Psoas muscle (tissue), 8 donors: ENCODE data around the gene B4GAT1. TPM values are rescaled to one million over a fixed set of nuclear protein-coding genes. Genes with fewer than 3 reads are reported as not detected.

Experiments
- ATAC-seq, 4 donors: fragments of 200-7000 bp; cut with Tn5 transposase; one replicate each; pipeline ENCODE4 v1.9.1; 2020; ENCODE audit warnings: moderate library complexity in 3 of 4, mild to moderate bottlenecking in 2 of 4
- DNase-seq, 2 donors: peaks; one replicate each; pipeline ENCODE4 v3.0.0-alpha.2; 2020
- H3K27ac ChIP-seq: fragments of 200-600 bp; one replicate; pipeline ENCODE4 v1.8.0; 2022
- H3K27me3 ChIP-seq, 3 donors: fragments of 200-600 bp in 1 of 3; one replicate each; pipeline versions ENCODE4 v1.6.1 to v1.8.0; 2013 to 2022; ENCODE audit warnings: low read length in 2 of 3, mild to moderate bottlenecking in 2 of 3, moderate library complexity in 1 of 3; ENCODE audit not compliant: insufficient read depth in 3 of 3
- H3K36me3 ChIP-seq, 2 donors: fragments of 200-600 bp in 1 of 2; one replicate each; pipeline versions ENCODE4 v1.6.1 to v1.8.0; 2013 to 2022; ENCODE audit warnings: low read depth in 1 of 2, mild to moderate bottlenecking in 1 of 2, moderate library complexity in 1 of 2; ENCODE audit not compliant: insufficient read depth in 1 of 2
- H3K4me1 ChIP-seq: fragments of 200-600 bp; one replicate; pipeline ENCODE4 v1.8.0; 2022
- H3K4me3 ChIP-seq: fragments of 200-600 bp; one replicate; pipeline ENCODE4 v1.8.0; 2022; ENCODE audit warnings: mild to moderate bottlenecking
- H3K9me3 ChIP-seq: fragments of 200-600 bp; one replicate; pipeline ENCODE4 v1.8.0; 2022
- WGBS, 3 donors: extraction: QIAGEN DNeasy Blood & Tissue Kit; methylation state at CpG; one replicate each; pipeline versions ENCODE4 v1.1.6 to v1.1.7; 2013; 5-methylcytosine and 5-hydroxymethylcytosine counted together
- intact Hi-C, 2 donors: fragments of 100-400 bp; cut with DNase I; formaldehyde crosslinking; loops; one replicate each; pipeline versions ENCODE4 v1.11.0 to v1.14.2; 2022
- polyA plus RNA-seq, 3 donors: library from polyadenylated mRNA; stranded (reverse); fragments of 200-250 nt; gene quantifications; one replicate each; pipeline ENCODE4 v1.2.3, GENCODE V29; 2013
- total RNA-seq, 4 donors: library from RNA; stranded (reverse); fragmentation: NEBNext Ultra II Directional in 2 of 4; extraction: Animal tissue kit (Norgen Biotek cat#: 25700) in 2 of 4; gene quantifications; one replicate each; pipeline versions ENCODE4 v1.2.1 to v1.2.4, GENCODE V29; 2021 to 2023
- TF ChIP-seq, protein P1 (sequence below): fragments of 200-600 bp; IDR thresholded peaks from one replicate; pipeline ENCODE4 v1.8.0; 2022; ENCODE audit warnings: antibody characterized with exemption
- donor health status: healthy with polysubstance abuse.
- donor health status: DM: no; HTN: no; CAD: no; lungs with moderate emphysema.
- donor health status: Bipolar disorder and iron deficiency.
- donor health status: healthy.
- donor health status: DM: yes; HTN: yes; CAD: no.
- donor health status: DM: no; HTN: no; CAD: no.
- donor health status: DM: no; HTN: no; CAD: no.
- donor health status: DM: yes; HTN: yes; CAD: no.

The B4GAT1 gene
- total and polyA plus RNA-seq, 7 donors, result 12.6 to 50.3 (median 19.4) TPM

DNA sequence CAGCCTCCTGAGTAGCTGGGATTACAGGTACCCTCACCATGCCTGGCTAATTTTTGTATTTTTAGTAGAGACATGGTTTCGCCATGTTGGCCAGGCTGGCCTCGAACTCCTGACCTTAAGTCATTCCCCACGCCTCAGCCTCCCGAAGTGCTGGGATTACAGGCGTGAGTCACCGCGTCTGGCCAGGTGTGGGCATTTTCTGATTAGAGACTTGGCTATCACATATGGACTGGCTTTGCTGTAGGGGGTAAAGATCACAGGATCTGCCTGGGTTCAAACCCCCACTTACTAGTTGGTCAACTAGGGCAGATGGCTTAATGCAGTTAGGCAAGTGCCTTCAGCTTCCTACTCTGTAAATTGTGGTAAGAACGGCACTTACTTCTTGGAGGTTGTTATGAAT, 37.1 kb downstream of the B4GAT1 start:
- peaks cover 0 to under 1% (median 0%) of the 10 kb centered on the region in 3 donors for H3K27me3 ChIP-seq
- H3K4me1 ChIP-seq, result no peaks in the 10 kb centered on the region
- no peak overlapping the region for H3K4me3 ChIP-seq
- TF ChIP-seq, protein P1, sequence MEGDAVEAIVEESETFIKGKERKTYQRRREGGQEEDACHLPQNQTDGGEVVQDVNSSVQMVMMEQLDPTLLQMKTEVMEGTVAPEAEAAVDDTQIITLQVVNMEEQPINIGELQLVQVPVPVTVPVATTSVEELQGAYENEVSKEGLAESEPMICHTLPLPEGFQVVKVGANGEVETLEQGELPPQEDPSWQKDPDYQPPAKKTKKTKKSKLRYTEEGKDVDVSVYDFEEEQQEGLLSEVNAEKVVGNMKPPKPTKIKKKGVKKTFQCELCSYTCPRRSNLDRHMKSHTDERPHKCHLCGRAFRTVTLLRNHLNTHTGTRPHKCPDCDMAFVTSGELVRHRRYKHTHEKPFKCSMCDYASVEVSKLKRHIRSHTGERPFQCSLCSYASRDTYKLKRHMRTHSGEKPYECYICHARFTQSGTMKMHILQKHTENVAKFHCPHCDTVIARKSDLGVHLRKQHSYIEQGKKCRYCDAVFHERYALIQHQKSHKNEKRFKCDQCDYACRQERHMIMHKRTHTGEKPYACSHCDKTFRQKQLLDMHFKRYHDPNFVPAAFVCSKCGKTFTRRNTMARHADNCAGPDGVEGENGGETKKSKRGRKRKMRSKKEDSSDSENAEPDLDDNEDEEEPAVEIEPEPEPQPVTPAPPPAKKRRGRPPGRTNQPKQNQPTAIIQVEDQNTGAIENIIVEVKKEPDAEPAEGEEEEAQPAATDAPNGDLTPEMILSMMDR, result no peak
- DNase-seq (no peak), ATAC-seq (no peak)
- no peak overlapping the region for H3K27ac ChIP-seq
- WGBS, 3 donors, result 74 to 81% (median 80%) methylated on average over 8 of the region's 8 CpGs
- H3K36me3 ChIP-seq, result no peaks in the 10 kb centered on the region
- no peaks in the 10 kb centered on the region for H3K9me3 ChIP-seq
- intact Hi-C loops, result loop anchor here in 1 of 2 donors (5.0 kb wide), 1 partner anchor 77 kb away; no protein-coding TSS in a partner anchor

DNA sequence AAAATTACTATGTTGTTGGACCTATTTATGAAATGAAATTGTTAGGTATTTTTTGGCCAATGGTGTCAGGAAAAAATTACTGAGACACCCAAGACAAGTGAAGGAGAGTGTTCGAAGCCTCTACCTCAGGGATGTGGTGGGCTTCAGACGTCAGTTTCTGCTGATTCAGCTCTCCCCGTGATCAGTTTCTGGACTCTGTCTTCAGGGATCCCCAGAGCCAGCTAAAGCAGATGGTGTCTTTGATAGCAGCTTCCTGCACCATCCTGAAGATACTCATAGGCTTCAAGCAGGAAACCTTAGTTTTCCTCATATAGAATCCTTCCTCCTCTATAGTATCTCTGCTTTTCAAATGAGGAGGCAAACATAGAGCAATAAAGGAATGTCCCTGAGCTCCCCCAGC, 38.0 kb downstream of the B4GAT1 start:
- no peak overlapping the region for H3K27ac ChIP-seq
- H3K36me3 ChIP-seq, result no peaks in the 10 kb centered on the region
- H3K4me3 ChIP-seq, result no peak overlapping the region
- H3K27me3 ChIP-seq, result no peaks in the 10 kb centered on the region
- TF ChIP-seq, protein P1, result no peak
- no peaks in the 10 kb centered on the region for H3K4me1 ChIP-seq
- WGBS, 3 donors, result 39 to 55% (median 49%) methylated on average over 3 of the region's 3 CpGs
- intact Hi-C loops, result no loop called here
- no peaks in the 10 kb centered on the region for H3K9me3 ChIP-seq
- ATAC-seq (no peak), DNase-seq (no peak)

DNA sequence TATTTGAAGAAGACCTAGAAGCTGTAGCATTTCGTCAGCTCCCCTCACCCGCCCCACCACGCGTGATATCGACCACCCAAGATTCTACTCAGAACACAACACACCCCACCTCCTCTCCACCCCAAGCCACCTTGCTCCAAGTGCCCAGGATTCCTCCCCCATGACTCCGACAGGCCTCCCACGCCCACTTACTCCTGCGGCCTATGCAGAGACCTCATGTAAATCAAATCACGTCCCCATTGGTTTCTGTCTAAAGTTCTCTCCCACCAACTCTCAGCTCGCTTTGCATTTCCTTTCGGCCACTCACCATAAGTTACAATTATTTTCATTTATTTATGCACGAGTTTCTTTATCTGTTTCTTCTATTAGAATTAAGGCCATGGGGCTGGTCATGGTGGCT, 44.8 kb downstream of the B4GAT1 start:
- H3K4me3 ChIP-seq, result no peak overlapping the region
- H3K27me3 ChIP-seq, result no peaks in the 10 kb centered on the region
- H3K9me3 ChIP-seq, result no peaks in the 10 kb centered on the region
- TF ChIP-seq, protein P1, result no peak
- WGBS, 3 donors, result 82 to 86% (median 83%) methylated on average over 12 of the region's 12 CpGs
- H3K4me1 ChIP-seq, result no peaks in the 10 kb centered on the region
- intact Hi-C loops, result no loop called here
- DNase-seq (no peak), ATAC-seq (no peak)
- no peak overlapping the region for H3K27ac ChIP-seq
- no peaks in the 10 kb centered on the region for H3K36me3 ChIP-seq

DNA sequence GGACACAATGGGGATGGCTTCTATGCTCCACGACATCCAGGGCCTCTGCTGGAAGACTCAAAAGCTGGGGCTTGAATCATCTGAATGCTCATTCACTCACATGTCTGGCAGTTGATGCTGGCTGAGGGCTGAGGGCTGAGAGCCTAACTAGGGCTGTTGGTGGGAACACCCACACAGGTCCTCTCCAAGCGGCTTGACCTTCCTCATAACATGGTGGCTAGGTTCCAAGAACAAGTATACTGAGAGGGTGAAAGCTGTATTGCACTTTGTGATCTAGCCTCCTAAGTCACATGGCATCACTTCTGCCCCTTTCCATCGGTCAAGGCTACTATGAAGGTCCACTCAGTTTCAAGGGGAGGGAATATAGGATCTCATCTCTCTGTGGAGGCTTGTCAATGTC, 48.2 kb downstream of the B4GAT1 start:
- H3K36me3 ChIP-seq, result no peaks in the 10 kb centered on the region
- intact Hi-C loops, result no loop called here
- no peak overlapping the region for H3K4me3 ChIP-seq
- TF ChIP-seq, protein P1, result no peak
- peaks cover 0 to 15% (median 2%) of the 10 kb centered on the region in 3 donors for H3K27me3 ChIP-seq
- H3K9me3 ChIP-seq, result no peaks in the 10 kb centered on the region
- H3K27ac ChIP-seq, result no peak overlapping the region
- WGBS, 3 donors, result 52 to 64% (median 57%) methylated on average over 3 of the region's 3 CpGs
- no peak for DNase-seq
- H3K4me1 ChIP-seq, result no peaks in the 10 kb centered on the region
- ATAC-seq, result no peak

DNA sequence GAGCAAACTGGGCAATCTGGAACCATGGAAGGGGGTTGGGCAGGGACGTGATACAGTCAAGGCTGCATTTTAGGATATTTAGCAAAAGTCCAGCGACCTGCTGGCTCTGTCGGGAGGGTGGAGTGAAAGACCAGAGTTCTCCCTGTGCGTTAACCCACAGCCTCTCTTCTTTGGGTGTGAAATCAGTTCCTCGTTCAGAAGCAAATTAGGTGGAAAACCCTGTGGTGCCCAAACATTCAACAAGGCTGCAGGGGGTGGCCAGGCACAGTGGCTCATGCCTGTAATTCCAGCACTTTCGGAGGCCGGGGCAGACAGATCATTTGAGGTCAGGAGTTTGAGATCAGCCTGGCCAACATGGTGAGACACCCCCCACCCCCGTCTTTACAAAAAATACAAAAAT, 49.8 kb downstream of the B4GAT1 start:
- Histone ChIP-seq H3K27me3 (peaks cover 0 to 31% (median 7%) of the 10 kb centered on the region in 3 donors), H3K4me1 (no peaks in the 10 kb centered on the region), H3K36me3 (no peaks in the 10 kb centered on the region), H3K27ac (no peak overlapping the region), H3K9me3 (no peaks in the 10 kb centered on the region), H3K4me3 (no peak overlapping the region)
- 49 to 52% (median 49%) methylated on average over 8 of the region's 8 CpGs for WGBS, 3 donors
- TF ChIP-seq, protein P1, result no peak
- DNase-seq (no peak), ATAC-seq (no peak)
- intact Hi-C loops, result no loop called here
